GM18907 (cell line): ENCODE results near the gene HLX.

Source experiments
- ATAC-seq: cut with Tn5 transposase; IDR thresholded peaks from one replicate; pipeline ENCODE4 v1.9.1; 2021; ENCODE audit warnings: mild to moderate bottlenecking, moderate library complexity; ENCODE audit not compliant: unreplicated experiment

Gene HLX

GRCh38 chr1:220882061-220882891 is 3.0 kb downstream of the HLX start:
- no peak for ATAC-seq

- ATAC-seq, result no peak
These were observed 5.1 kb downstream of the HLX start for GRCh38 chr1:220884109-220884980.

- ATAC-seq, result no peak
These were observed 6.0 kb downstream of the HLX start for GRCh38 chr1:220884981-220885918.

GRCh38 chr1:220885971-220886370 is 6.7 kb downstream of the HLX start:
- ATAC-seq, result no peak

- ATAC-seq, result no peak
These were observed 7.4 kb downstream of the HLX start for GRCh38 chr1:220886470-220887201.

- ATAC-seq, result no peak
These were observed 7.9 kb downstream of the HLX start for GRCh38 chr1:220887202-220887519.

GRCh38 chr1:220887520-220888416 is 8.5 kb downstream of the HLX start:
- no peak for ATAC-seq

- ATAC-seq, result no peak
These were observed 9.3 kb downstream of the HLX start for GRCh38 chr1:220888417-220888986.

GRCh38 chr1:220889333-220889732 is 10.1 kb downstream of the HLX start:
- ATAC-seq, result no peak

- no peak for ATAC-seq
These were observed 10.6 kb downstream of the HLX start for GRCh38 chr1:220889848-220890287.

GRCh38 chr1:220890602-220891001 is 11.4 kb downstream of the HLX start:
- ATAC-seq, result no peak

GRCh38 chr1:220891224-220892085 is 12.2 kb downstream of the HLX start:
- ATAC-seq, result no peak

GRCh38 chr1:220892086-220892376 is 12.8 kb downstream of the HLX start:
- no peak for ATAC-seq

GRCh38 chr1:220892997-220893700 is 13.9 kb downstream of the HLX start:
- no peak for ATAC-seq

GRCh38 chr1:220893701-220894024 is 14.4 kb downstream of the HLX start:
- ATAC-seq, result no peak

- no peak for ATAC-seq
These were observed 15.0 kb downstream of the HLX start for GRCh38 chr1:220894025-220894923.

- ATAC-seq, result no peak
These were observed 15.6 kb downstream of the HLX start for GRCh38 chr1:220894924-220895256.
